Dermis microvascular lymphatic vessel endothelial cell (primary cell): ENCODE data around the gene KRTAP4-4. TPM values are rescaled to one million over a fixed set of nuclear protein-coding genes. Genes with fewer than 3 reads are reported as not detected.
A peak's percentile ranks its signal among the peaks of the same experiment; 100 is the strongest.
"Not testable (repeated sequence)": the region's sequence is repeated elsewhere in the genome, so short reads cannot be mapped to it uniquely, and the experiment has no call there.

Source experiments
- DNase-seq, 2 donors: peaks; one replicate each; pipeline versions ENCODE4 v3.0.0 to v3.0.0-alpha.2; 2010; ENCODE audit warnings: low read depth in 2 of 2
- total RNA-seq: library from RNA; depleted of rRNA; stranded (reverse); fragments of >200 nt; gene quantifications from 2 replicates; pipeline ENCODE4 v1.2.1, GENCODE V29; 2014

KRTAP4-4 gene
- total RNA-seq, 1 donor from 2014 or later = not detected

DNA sequence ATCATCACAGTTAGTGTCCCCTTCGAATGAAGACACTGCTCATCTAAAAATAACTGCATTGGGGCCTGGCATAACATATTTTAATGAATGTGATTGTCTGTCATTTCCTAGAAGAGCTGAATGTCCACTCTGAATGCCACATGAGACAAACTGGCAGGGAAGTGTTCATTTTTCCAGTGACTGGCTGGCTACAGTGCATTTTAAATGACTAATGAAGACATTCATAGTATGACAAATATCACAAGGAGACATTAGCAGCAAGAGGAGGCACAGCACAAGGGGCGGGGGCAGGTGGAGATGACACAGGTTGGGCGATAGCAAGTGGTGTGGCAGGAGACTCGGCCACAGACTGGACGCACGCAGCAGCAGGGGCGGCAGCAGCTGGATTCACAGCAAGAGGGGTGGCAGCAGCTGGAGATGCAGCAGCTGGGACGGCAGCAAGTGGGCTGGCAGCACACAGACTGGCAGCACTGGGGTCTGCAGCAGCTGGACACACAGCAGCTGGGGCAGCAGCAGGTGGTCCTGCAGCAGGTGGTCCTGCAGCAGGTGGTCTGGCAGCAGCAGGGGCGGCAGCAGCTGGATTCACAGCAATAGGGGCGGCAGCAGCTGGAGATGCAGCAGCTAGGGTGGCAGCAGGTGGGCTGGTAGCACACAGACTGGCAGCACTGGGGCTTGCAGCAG, 11.4 kb downstream of the KRTAP4-4 start:
- not testable (repeated sequence) for DNase-seq

DNA sequence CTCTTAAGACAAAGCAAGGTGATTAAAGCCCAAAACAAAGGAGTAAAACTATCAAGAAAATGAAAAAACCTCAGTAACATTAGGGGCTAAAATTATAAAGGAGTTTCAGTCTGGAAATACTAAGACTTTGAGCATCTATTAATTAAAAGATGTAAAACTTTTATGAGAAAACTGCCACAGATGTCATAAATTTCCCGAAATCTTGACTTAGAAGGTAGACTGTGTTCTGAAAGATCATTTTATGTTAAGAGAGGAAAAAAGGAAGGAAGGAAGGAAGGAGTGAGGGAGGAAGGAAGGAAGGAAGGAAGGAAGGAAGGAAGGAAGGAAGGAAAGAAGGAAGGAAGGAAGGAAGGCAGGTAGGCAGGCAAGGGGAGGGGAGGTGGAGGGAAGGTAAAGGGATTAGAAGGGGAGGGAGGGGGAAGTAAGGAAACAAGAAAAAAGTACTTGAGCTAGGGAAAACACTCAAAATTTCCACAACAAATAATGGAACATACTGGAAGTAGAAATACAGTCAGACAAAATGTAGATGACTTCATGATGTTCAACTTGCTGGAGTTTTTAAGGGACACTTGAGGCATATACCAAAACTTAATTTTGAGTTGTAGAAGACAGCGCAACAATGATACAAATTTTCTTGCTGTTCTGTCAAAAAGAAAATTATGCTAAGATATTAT, 12.9 kb downstream of the KRTAP4-4 start:
- DNase-seq = no peak

DNA sequence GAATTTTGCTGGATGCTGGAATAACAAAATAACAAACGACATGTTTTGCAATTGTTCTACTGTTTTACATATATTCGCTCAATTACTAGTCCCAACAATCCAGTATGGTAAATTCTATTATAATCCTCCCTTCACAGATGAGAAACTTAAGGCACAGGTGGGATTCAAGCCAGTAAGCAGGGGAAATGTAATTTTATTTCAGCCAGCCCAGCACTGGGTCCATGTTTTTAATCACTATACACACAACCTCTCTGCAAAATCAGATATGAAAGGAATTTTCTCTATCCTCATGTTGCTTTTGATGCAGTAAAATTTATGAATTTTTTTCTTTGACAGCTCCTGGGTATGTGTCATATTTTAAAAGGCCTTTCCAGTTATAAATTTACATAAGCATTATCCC, 15.3 kb downstream of the KRTAP4-4 start:
- no peak for DNase-seq

DNA sequence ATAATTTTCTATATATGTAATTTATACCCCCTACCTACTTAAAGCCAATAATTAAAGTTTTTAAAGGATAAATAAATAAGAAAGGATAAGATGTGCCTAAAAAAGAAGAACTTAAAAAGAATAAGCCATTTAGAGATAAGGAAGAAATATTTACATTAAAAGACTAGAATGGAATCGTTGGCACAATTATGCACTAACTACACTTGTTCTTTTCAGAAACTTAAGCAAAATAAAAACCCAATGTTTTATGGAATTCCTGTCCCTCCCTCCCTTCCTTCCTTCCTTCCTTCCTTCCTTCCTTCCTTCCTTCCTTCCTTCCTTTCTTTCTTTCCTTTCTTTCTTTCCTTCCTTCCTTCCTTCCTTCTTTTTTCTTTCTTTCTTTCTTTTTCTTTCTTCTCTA, 15.7 kb downstream of the KRTAP4-4 start:
- no peak for DNase-seq

DNA sequence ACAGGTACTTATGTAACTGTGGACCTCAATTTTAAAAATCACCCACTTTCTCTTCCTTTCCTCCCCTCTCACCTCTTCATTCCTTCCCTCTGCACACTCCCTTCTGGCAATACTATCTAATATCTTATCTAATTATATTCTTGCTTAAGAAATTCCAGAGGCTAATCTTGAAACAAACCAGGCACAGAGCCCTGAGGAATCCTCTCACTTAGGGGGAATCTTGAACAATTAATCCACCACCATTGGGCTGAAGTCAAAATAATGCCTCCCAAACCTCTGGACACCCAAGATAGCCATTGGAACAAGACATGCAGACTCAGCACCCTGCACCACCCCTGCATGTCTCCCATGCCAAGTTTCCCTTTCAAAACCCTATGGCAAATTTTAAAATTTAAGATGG, 19.2 kb downstream of the KRTAP4-4 start:
- DNase-seq = no peak

DNA sequence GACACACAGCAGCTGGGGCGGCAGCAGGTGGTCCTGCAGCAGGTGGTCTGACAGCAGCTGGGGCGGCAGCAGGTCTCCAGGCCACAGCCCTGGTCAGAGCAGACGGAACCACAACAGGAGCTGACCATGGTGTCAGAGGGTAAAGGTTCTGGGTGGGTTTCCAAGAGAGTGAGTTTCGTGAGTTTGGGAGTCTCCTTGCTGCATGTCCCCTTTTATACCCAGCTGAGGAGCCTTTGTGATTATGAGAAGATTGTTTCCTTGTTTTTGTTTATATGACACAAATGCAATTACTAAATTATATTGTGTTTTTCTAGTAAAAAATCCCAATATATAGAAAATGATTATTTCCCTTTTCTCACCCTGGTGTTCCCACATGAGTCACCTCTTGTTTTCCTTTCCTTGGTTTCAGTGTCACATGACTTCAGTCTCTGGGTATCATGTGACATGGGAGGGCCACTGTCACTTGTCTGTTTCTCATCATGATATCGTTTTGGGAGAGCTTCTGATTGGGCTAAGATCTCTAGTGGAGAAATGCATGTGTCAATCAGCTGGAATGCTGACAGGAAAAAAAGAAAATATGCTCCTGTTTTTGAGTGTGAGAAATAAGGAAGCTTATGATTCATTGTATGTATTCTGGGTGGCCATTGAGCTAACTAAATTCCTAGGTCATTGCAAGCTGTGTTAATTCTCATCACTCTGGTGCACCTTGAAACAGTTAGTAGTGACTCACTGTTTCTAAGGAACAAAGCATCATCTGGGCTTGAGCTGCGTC, 20.0 kb downstream of the KRTAP4-4 start, which contains the start of gene KRTAP4-6:
TSS of gene KRTAP4-6 (minus strand) at position 185 of the 772 bp plus-strand sequence. CDS start at position 128, 57 bp downstream.
- peak in 1 of 2 donors; percentile 48 for DNase-seq

DNA sequence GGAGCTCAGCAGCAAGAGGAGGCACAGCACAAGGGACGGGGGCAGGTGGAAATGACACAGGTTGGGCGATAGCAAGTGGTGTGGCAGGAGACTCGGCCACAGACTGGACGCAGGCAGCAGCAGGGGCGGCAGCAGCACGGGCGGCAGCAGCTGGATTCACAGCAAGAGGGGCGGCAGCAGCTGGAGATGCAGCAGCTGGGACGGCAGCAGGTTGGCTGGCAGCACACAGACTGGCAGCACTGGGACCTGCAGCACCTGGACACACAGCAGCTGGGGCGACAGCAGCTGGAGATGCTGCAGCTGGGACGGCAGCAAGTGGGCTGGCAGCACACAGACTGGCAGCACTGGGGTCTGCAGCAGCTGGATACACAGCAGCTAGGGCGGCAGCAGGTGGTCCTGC, 20.7 kb downstream of the KRTAP4-4 start:
- DNase-seq = not testable (repeated sequence)

DNA sequence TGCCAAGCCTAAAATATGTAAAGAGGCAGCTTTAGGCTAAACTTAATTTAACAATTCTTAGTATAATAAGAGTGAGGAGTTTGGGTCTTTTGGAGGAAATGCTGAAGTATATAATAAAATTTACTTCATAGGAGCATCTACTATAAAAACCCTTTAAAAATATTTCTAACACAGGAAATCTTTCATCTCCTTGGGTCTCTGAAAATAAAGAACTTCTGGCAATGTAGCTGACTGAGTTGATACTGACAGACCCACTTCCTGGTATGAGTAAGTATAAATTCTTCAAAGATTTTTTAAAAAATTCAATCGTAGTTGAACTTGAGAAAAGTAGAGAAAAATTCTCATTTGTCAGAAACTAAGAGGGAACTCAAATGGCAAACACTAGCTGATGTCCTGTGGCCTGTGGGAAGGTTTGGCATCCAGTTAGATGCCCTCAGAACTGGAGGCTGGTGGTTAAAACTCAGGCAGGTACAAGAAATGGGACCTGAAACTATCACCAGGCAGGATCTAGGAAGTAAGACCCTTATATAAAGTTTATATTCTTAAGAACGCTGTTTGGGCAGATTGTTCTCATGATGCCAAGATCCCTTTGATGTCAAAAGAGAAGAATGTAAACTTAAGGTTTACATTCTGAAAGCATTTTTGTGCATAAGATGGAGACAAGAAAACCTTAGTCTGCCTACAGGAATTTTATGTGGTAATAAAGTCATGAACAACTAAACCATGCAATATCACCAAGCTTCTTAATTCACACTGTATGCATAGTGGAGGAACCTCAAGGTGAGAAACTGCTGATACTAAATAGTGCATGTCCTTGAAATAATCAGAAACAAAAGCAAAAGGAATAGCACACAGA, 26.4 kb downstream of the KRTAP4-4 start:
- no peak for DNase-seq

DNA sequence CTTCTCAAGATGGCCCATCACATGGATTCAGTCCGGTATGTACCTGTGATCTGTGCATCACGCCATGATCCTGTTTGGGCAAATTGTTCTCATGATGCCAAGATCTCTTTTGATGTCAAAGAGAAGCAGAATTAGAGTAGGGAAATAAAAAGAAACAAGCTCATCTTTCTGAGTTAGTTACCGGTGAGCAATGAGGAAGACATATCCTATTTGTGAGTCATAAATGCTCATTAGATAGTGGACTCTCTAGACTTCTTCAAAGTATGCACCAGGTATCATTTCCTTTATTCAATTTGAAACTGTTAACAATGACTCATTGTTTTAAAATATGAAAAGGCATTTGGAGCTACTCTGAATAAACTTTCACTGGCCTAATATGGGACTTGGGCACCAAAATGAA, 28.6 kb downstream of the KRTAP4-4 start:
- no peak for DNase-seq

DNA sequence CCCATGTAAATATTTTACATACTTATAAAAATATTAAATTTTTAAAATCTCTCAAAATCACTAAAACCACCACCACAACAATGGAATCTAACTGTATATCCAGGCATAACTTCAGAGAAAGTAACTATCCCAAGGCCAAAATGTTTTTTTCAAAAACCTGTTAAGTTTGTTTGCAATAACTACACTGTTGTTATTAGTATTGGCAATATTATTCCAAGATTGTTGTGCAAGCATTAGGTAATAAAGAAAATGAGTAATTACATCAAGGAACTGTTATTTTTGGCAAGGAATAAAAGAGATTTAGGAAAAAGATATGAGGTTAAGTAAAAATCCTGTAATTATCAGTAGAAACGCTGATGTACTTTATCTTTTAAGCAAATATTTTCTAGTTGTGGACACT, 33.2 kb downstream of the KRTAP4-4 start:
- no peak for DNase-seq

DNA sequence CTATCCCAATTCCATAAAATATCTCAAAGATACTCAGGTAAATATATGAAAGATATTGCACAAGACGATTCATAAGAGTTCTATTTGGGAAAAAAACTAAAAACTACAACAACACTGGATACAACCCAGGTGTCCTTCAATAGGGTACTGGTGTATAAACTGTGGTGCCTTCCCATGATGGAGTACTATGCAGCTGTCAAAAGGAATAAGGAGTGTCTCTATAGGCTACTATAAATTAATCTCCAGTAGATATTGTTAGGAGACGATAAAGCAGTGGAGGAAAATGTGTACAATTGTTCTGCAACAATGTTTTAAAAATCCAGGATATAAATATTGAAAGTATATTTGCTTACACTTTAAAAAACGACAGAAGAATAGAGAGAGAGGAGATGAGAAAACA, 34.1 kb downstream of the KRTAP4-4 start:
- no peak for DNase-seq

DNA sequence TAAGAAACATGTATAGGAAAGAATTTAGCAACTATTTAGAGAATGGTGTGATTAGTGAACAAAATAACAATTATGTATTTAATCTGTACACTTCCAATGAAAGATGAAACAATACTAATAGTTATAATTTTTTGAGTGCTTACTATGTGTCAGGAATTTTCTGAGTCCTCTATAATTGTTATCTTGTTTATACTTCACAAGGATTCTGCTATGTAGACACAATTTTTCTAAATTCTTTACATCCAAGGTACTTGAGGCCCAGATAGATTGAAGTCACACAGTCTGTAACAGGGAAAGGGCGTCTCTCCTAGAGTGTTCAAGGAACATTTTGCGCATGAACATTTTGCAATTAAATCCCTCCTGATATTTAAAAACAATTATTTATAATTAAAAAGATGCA, 35.5 kb downstream of the KRTAP4-4 start:
- no peak for DNase-seq

DNA sequence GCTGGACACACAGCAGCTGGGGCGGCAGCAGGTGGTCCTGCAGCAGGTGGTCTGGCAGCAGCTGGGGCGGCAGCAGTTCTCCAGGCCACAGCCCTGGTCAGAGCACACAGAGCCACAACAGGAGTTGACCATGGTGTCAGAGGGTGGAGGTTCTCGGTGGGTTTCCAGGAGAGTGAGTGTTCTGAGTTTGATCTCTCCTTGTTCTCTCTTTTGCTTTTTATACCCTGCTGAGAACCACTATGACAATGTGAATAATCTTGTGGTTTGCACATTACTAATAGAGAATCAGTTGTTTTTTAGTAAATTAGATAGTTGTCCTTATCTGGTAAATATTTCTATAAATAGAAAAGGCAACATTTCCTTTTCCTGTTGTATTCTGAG, 36.6 kb downstream of the KRTAP4-4 start, which contains the start of gene KRTAP4-12:
TSS of gene KRTAP4-12 (minus strand) at position 192 of the 381 bp plus-strand sequence. CDS start at position 132, 60 bp downstream.
- not testable (repeated sequence) for DNase-seq

DNA sequence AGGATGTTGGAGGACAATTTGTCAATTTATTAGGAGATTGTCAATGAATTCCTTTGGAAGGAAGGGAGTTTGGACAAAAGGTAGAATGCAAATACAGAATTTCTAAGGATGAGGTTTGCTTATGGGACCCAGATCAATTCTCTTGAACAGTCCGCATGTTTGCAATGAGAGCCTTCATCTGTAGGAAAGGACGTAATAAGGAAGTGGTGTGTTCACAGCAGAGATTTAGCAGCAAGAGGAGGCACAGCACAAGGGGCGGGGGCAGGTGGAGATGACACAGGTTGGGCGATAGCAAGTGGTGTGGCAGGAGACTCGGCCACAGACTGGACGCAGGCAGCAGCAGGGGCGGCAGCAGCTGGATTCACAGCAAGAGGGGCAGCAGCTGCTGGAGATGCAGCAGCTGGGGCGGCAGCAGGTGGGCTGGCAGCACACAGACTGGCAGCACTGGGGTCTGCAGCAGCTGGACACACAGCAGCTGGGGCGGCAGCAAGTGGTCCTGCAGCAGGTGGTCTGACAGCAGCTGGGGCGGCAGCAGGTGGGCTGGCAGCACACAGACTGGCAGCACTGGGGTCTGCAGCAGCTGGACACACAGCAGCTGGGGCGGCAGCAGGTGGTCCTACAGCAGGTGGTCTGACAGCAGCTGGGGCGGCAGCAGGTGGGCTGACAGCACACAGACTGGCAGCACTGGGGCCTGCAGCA, 37.1 kb downstream of the KRTAP4-4 start:
- not testable (repeated sequence) for DNase-seq

DNA sequence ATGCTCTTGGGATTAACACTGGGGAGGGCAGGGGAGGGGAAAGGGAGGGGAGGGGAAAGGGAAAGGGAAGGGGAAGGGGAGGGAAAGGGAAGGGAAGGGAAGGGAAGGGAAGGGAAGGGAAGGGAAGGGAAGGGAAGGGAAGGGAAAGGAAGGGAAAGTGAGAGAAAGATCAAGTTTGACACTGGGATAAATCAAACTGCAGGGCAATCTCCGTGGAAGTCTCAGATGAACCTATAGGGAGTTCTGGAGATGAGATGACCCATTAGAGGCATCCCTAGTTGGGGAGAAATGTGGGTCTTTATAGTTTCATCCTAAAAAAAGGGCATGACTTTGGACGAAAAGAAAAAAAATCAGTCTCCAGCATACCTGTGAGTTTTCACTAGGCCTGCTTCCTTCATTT, 38.8 kb downstream of the KRTAP4-4 start:
- no peak for DNase-seq

DNA sequence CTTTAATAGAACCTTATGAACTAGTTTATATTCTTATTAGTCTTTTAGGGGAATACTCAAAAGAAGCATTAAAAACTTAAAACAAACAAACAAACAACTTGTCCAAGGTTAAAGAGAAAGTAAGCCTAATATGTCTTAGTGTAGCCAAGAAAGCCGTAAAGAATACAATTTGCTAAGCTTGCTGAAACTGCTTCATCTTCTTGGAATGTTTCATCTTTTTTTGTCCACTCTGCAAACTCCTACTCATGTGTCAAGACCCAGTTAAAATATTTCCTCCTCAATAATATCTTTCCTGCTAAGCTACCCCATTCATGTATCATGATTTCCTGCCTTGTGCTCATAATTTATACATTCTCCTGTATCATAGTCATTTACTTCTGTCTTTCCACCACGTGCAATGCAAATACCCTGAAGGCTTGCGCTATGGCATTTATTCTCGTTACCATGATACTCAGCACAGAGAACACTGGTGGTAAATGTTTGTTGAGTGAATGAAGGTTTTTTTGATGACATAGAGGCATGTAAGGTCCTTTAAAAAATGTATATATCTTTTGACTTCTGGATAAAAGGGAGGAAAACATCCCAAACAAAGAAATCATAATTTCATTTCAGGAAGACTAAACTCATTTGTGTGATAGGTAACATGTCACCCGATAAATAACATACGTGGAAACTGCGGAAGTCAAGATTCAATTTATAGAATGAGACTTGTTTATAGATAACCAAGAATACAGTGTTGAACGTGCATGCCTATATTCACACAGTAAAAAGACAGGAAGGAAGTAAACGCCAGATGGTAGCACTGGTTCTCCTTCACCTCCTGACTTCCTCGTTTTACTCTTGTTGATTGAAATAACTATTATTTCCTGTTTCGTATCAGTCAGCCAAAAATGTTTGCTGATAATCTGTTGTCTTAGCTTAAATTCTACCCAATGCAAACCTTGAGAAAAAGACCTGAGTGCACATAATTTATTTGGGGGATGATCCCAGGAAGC, 40.6 kb downstream of the KRTAP4-4 start:
- DNase-seq = peak; percentile 36 to 72

DNA sequence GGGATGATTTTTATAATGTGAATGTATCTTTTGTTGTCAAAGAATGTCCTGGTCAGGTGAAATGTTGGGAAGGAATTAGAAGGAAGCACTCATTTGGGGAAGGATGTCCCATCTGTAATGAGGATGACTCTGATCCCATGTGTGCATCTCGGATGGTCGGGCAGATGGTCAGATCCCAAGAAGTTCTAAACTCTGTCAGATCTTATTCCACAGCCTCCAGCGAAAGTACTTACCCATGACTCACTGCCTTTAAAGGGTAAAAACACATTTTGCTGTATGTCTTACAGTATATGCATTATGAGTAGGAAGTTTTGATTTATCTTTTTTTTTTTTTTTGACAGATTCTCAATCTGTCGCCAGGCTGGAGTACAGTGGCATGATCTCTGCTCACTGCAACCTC, 41.8 kb downstream of the KRTAP4-4 start:
- no peak for DNase-seq

DNA sequence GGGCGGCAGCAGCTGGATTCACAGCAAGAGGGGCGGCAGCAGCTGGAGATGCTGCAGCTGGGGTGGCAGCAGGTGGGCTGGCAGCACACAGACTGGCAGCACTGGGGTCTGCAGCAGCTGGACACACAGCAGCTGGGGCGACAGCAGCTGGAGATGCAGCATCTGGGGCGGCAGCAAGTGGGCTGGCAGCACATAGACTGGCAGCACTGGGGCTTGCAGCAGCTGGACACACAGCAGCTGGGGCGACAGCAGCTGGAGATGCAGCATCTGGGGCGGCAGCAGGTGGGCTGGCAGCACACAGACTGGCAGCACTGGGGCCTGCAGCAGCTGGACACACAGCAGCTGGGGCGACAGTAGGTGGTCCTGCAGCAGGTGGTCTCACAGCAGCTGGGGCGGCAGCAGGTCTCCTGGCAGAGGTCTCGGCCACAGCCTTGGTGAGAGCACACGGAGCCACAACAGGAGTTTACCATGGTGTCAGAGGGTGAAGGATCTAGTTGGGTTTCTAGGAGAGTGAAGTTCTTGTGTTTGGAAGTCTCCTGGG, 42.6 kb downstream of the KRTAP4-4 start, which contains the start of gene KRTAP4-11:
TSS of gene KRTAP4-11 (minus strand) at position 528 of the 541 bp plus-strand sequence. CDS start at position 470, 58 bp downstream.
- not testable (repeated sequence) for DNase-seq

DNA sequence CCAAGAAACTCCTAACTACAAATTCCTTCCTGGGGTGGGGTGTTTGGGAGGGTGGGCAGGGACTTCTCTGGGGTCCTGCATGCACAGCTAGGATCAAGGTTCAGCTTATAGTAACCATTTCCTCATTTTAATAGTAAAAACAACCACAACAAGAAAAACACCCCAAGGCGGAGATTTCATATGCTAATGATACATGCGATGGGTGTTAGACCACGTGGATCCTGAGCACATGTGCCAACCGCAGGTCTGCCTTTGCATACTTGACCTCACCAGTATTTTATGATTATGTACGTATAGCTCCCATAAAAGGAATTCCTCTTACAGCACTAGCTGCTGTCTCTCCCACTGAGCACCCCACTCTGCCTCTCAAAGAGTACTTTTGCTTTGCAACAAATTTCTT, 44.3 kb downstream of the KRTAP4-4 start:
- DNase-seq = no peak
